Measurements from ENCODE around the gene SERPINB7. TPM values are rescaled to one million over a fixed set of nuclear protein-coding genes. Genes with fewer than 3 reads are reported as not detected.

SERPINB7 gene
- total RNA-seq, 4 donors from 2014 or later, result not detected

GRCh38 chr18:63819786-63820185 lies 44.6 kb downstream of the SERPINB7 start:
- no peaks in the 10 kb centered on the region for H3K27me3 ChIP-seq
- no peaks in the 10 kb centered on the region for H3K36me3 ChIP-seq
- 0 to 45% methylated on average over 1 to 2 of the region's 2 CpGs for WGBS, 2 donors (ENCODE audit: low coverage in 1 of 2)
- peak overlapping the region in 2 of 4 donors; percentile 17 to 20 for H3K27ac ChIP-seq
- peaks cover 0 to 2% of the 10 kb centered on the region in 2 donors for H3K9me3 ChIP-seq
- no peak for DNase-seq
- H3K4me3 ChIP-seq, result no peak overlapping the region
- intact Hi-C loops (cut with DNase I; ENCODE audit: low total_unique reads), result no loop called here
- in situ Hi-C loops (cut with MboI; ENCODE audit: low pct_ligation_motif_present in 1 of 4, low pct_unique_long_range_greater_than_20kb in 1 of 4, low sequenced_read_pairs in 3 of 4), result no loop called here
- no peak for TF ChIP-seq EP300 (IDR thresholded peaks at IDR 0.05; ENCODE audit: low read depth)
- no peak for TF ChIP-seq POLR2A (IDR thresholded peaks at IDR 0.05)
- TF ChIP-seq POLR2AphosphoS5 (IDR thresholded peaks at IDR 0.05), result peak; percentile 39 to 59 (median 42)
- H3K4me1 ChIP-seq, result peaks cover 0 to 23% (median 9%) of the 10 kb centered on the region in 4 donors

GRCh38 chr18:63820694-63821093 lies 45.5 kb downstream of the SERPINB7 start:
- in situ Hi-C loops (cut with MboI; ENCODE audit: low pct_ligation_motif_present in 1 of 4, low pct_unique_long_range_greater_than_20kb in 1 of 4, low sequenced_read_pairs in 3 of 4), result no loop called here
- intact Hi-C loops (cut with DNase I; ENCODE audit: low total_unique reads), result no loop called here
- TF ChIP-seq POLR2A (IDR thresholded peaks at IDR 0.05) (no peak), CTCF (IDR thresholded peaks at IDR 0.05) (no peak)
- no peak for DNase-seq
- H3K9me3 ChIP-seq, result peaks cover 0 to 2% of the 10 kb centered on the region in 2 donors
- no peaks in the 10 kb centered on the region for H3K27me3 ChIP-seq
- H3K4me1 ChIP-seq, result peaks cover 0 to 23% (median 9%) of the 10 kb centered on the region in 4 donors
- H3K27ac ChIP-seq, result no peak overlapping the region
- no peaks in the 10 kb centered on the region for H3K36me3 ChIP-seq
- no peak overlapping the region for H3K4me3 ChIP-seq
- 70 to 74% methylated on average over 2 to 3 of the region's 3 CpGs for WGBS, 2 donors (ENCODE audit: low coverage in 1 of 2)

GRCh38 chr18:63823516-63824219 lies 48.5 kb downstream of the SERPINB7 start:
- no peak overlapping the region for H3K4me3 ChIP-seq
- peak; percentile 20 for DNase-seq
- in situ Hi-C loops (cut with MboI; ENCODE audit: low pct_ligation_motif_present in 1 of 4, low pct_unique_long_range_greater_than_20kb in 1 of 4, low sequenced_read_pairs in 3 of 4), result no loop called here
- no peak overlapping the region for H3K27ac ChIP-seq
- peaks cover 0 to 16% (median 4%) of the 10 kb centered on the region in 4 donors for H3K4me1 ChIP-seq
- 53 to 66% methylated on average over 7 to 10 of the region's 10 CpGs for WGBS, 2 donors (ENCODE audit: low coverage in 1 of 2)
- intact Hi-C loops (cut with DNase I; ENCODE audit: low total_unique reads), result no loop called here
- peak; percentile 20 to 41 (median 29) for TF ChIP-seq CTCF (IDR thresholded peaks at IDR 0.05)
- no peak for TF ChIP-seq POLR2A (IDR thresholded peaks at IDR 0.05)
- H3K36me3 ChIP-seq, result no peaks in the 10 kb centered on the region
- no peaks in the 10 kb centered on the region for H3K9me3 ChIP-seq
- H3K27me3 ChIP-seq, result no peaks in the 10 kb centered on the region

- Histone ChIP-seq H3K4me3 (no peak overlapping the region), H3K9me3 (no peaks in the 10 kb centered on the region), H3K27ac (no peak overlapping the region), H3K27me3 (no peaks in the 10 kb centered on the region), H3K4me1 (peaks cover 0 to 11% (median 0%) of the 10 kb centered on the region in 4 donors), H3K36me3 (no peaks in the 10 kb centered on the region)
- in situ Hi-C loops (cut with MboI; ENCODE audit: low pct_ligation_motif_present in 1 of 4, low pct_unique_long_range_greater_than_20kb in 1 of 4, low sequenced_read_pairs in 3 of 4), result no loop called here
- TF ChIP-seq CTCF (IDR thresholded peaks at IDR 0.05), result no peak
- TF ChIP-seq POLR2A (IDR thresholded peaks at IDR 0.05), result no peak
- TF ChIP-seq POLR2AphosphoS5 (IDR thresholded peaks at IDR 0.05), result no peak
- no peak for TF ChIP-seq EP300 (IDR thresholded peaks at IDR 0.05; ENCODE audit: low read depth)
- DNase-seq, result no peak
- WGBS, 2 donors (ENCODE audit: low coverage in 1 of 2), result 53 to 80% methylated on average over 2 of the region's 2 CpGs
- intact Hi-C loops (cut with DNase I; ENCODE audit: low total_unique reads), result no loop called here
Measured at GRCh38 chr18:63824220-63824525, 49.0 kb downstream of the SERPINB7 start.

GRCh38 chr18:63828120-63828519 lies 52.9 kb downstream of the SERPINB7 start:
- in situ Hi-C loops (cut with MboI; ENCODE audit: low pct_ligation_motif_present in 1 of 4, low pct_unique_long_range_greater_than_20kb in 1 of 4, low sequenced_read_pairs in 3 of 4), result loop anchor here in 3 of 4 donors (25.0 kb wide), 1 partner anchor 316 kb away; no protein-coding TSS in a partner anchor
- DNase-seq, result no peak
- Histone ChIP-seq H3K36me3 (no peaks in the 10 kb centered on the region), H3K9me3 (no peaks in the 10 kb centered on the region), H3K27me3 (no peaks in the 10 kb centered on the region), H3K4me3 (no peak overlapping the region), H3K27ac (no peak overlapping the region), H3K4me1 (no peaks in the 10 kb centered on the region)
- WGBS, 2 donors (ENCODE audit: low coverage in 1 of 2), result 59 to 63% methylated on average over 3 of the region's 3 CpGs
- intact Hi-C loops (cut with DNase I; ENCODE audit: low total_unique reads), result no loop called here
- TF ChIP-seq POLR2AphosphoS5 (IDR thresholded peaks at IDR 0.05) (no peak), EP300 (IDR thresholded peaks at IDR 0.05; ENCODE audit: low read depth) (no peak), CTCF (IDR thresholded peaks at IDR 0.05) (no peak), POLR2A (IDR thresholded peaks at IDR 0.05) (no peak)
